Panc1 (cell line): ENCODE data around the gene FKBP9. TPM values are rescaled to one million over a fixed set of nuclear protein-coding genes. Genes with fewer than 3 reads are reported as not detected.

Source experiments
- ATAC-seq: fragments of 200-7000 bp; cut with Tn5 transposase; 2 replicates; pipeline ENCODE4 v1.9.1; 2020; ENCODE audit warnings: mild to moderate bottlenecking, moderate library complexity
- BruUV-seq: library from RNA; stranded (reverse); fragments of 400-500 nt; replicated peaks from 2 replicates; lab custom pipeline; 2021; lab: Mats Ljungman, UMichigan
- CTCF ChIA-PET: fragments of 300-600 bp; sonication (Branson Sonifier 250); formaldehyde crosslinking; loops from one replicate; lab custom pipeline; 2022; ENCODE audit warnings: antibody characterized with exemption; lab: Charles Lee
- POLR2A ChIA-PET: fragments of 300-600 bp; sonication (Branson Sonifier 250); formaldehyde crosslinking; loops from one replicate; lab custom pipeline; 2022; ENCODE audit warnings: antibody characterized with exemption; lab: Charles Lee
- DNase-seq: peaks from one replicate; pipeline ENCODE4 v3.0.0-alpha.2; 2010; ENCODE audit warnings: low read depth, low spot score
- H3K27ac ChIP-seq: 2 replicates; pipeline ENCODE4 v1.5.1; 2011; ENCODE audit warnings: mild to moderate bottlenecking, low read length, inconsistent platforms
- H3K27me3 ChIP-seq: fragments of 200-500 bp; sonication (Bioruptor generic); 2 replicates; pipeline ENCODE4 v1.6.0; 2014; ENCODE audit warnings: low read length, inconsistent platforms; ENCODE audit not compliant: control insufficient read depth, insufficient read depth
- H3K36me3 ChIP-seq: fragments of 200-500 bp; sonication (Bioruptor generic); 2 replicates; pipeline ENCODE4 v1.5.1; 2014; ENCODE audit warnings: inconsistent platforms, mild to moderate bottlenecking, low read length, moderate library complexity; ENCODE audit not compliant: control insufficient read depth, insufficient read depth
- H3K4me1 ChIP-seq: 2 replicates; pipeline ENCODE4 v1.5.1; 2011; ENCODE audit warnings: inconsistent platforms, mild to moderate bottlenecking, low read length, moderate library complexity; ENCODE audit not compliant: control insufficient read depth, insufficient read depth
- H3K4me3 ChIP-seq, 2 experiments: 2 replicates each; pipeline ENCODE4 v1.5.1; 2011 to 2012; ENCODE audit warnings: low read depth in 2 of 2, low read length in 2 of 2, mild to moderate bottlenecking in 2 of 2, inconsistent platforms in 1 of 2, moderate library complexity in 1 of 2
- H3K9me3 ChIP-seq: fragments of 200-500 bp; sonication (Bioruptor generic); 2 replicates; pipeline ENCODE4 v1.5.1; 2014; ENCODE audit warnings: low read depth, mild to moderate bottlenecking, inconsistent platforms, low read length, moderate library complexity; ENCODE audit not compliant: control insufficient read depth, insufficient read depth
- CTCF ChIP-seq: fragments of 450-650 bp; IDR thresholded peaks from 2 replicates; pipeline ENCODE4 v1.5.1; 2017; ENCODE audit warnings: mild to moderate bottlenecking
- POLR2AphosphoS5 ChIP-seq: IDR thresholded peaks from 2 replicates; pipeline ENCODE4 v1.6.1; 2012; ENCODE audit warnings: mild to moderate bottlenecking, low read depth, low read length, moderate library complexity
- REST ChIP-seq, 2 experiments: IDR thresholded peaks; 2 replicates each; pipeline ENCODE4 v1.6.1; 2011 to 2012; ENCODE audit warnings: low read depth in 2 of 2, control low read depth in 1 of 2, low read length in 1 of 2, mild to moderate bottlenecking in 1 of 2, moderate library complexity in 1 of 2; ENCODE audit not compliant: insufficient read depth in 1 of 2
- SIN3A ChIP-seq: IDR thresholded peaks from 2 replicates; pipeline ENCODE4 v1.6.1; 2012; ENCODE audit warnings: low read depth, mild to moderate bottlenecking, low read length, moderate library complexity, borderline replicate concordance; ENCODE audit not compliant: insufficient read depth
- TCF7L2 ChIP-seq: IDR thresholded peaks from 2 replicates; pipeline ENCODE4 v1.6.1; 2011; ENCODE audit warnings: mild to moderate bottlenecking, low read depth, low read length, inconsistent platforms
- in situ Hi-C: cut with HindIII; loops from 2 replicates; pipeline ENCODE4 v1.10.0; 2016; ENCODE audit warnings: low sequenced_read_pairs, low pct_unique_long_range_greater_than_20kb
- intact Hi-C: fragments of 100-400 bp; cut with micrococcal nuclease; formaldehyde crosslinking; loops from one replicate; pipeline ENCODE4 v1.10.0; 2022; ENCODE audit not compliant: unreplicated experiment
- total RNA-seq: library from RNA; stranded (reverse); gene quantifications from one replicate; pipeline ENCODE4 v1.2.1, GENCODE V29; 2021; ENCODE audit not compliant: unreplicated experiment

Gene FKBP9
- total RNA-seq, 1 experiment from 2014 or later: 183 TPM

- TF ChIP-seq SIN3A (no peak), POLR2AphosphoS5 (no peak), TCF7L2 (no peak), REST (IDR thresholded peaks at IDR 0.05; ENCODE audit: insufficient read depth in 1 of 2, low read depth in 2 of 2, low read length in 1 of 2) (no peak), CTCF (no peak)
- Histone ChIP-seq H3K36me3 (no peaks in the 10 kb centered on the region), H3K9me3 (no peaks in the 10 kb centered on the region), H3K4me3 (peak overlapping the region; percentile 32 to 35; a peak in 3 of 4 replicates), H3K4me1 (peaks cover 44% of the 10 kb centered on the region), H3K27me3 (no peaks in the 10 kb centered on the region), H3K27ac (peak overlapping the region; percentile 55)
- ChIA-PET CTCF (interaction anchor here (0.6 kb wide), 1 partner anchor 94 kb away, joined by 3 read pairs; no protein-coding TSS in a partner anchor), POLR2A (interaction anchor here (0.5 kb wide), 1 partner anchor 11 kb away, joined by 3 read pairs; no protein-coding TSS in a partner anchor)
- intact Hi-C loops (no loop called here), in situ Hi-C loops (no loop called here)
- ATAC-seq: no peak
- DNase-seq: no peak
- BruUV-seq: no TSS peak
These were observed 82.1 kb downstream of the FKBP9 start for GRCh38 chr7:33039257-33039902.

GRCh38 chr7:33039903-33040292, 82.7 kb downstream of the FKBP9 start:
- ChIA-PET POLR2A (no interaction called here), CTCF (no interaction called here)
- H3K27me3 ChIP-seq: no peaks in the 10 kb centered on the region
- intact Hi-C loops (loop anchor here (10.0 kb wide), 1 partner anchor 85 kb away; the partner anchor contains the start of gene FKBP9), in situ Hi-C loops (no loop called here)
- no peak for ATAC-seq
- H3K4me1 ChIP-seq: peaks cover 49% of the 10 kb centered on the region
- DNase-seq: no peak
- no peaks in the 10 kb centered on the region for H3K9me3 ChIP-seq
- BruUV-seq: no TSS peak
- peak overlapping the region; percentile 32 to 35 for H3K4me3 ChIP-seq
- peak overlapping the region; percentile 55 for H3K27ac ChIP-seq
- TF ChIP-seq TCF7L2 (no peak), REST (IDR thresholded peaks at IDR 0.05; ENCODE audit: insufficient read depth in 1 of 2, low read depth in 2 of 2, low read length in 1 of 2) (no peak), POLR2AphosphoS5 (no peak), CTCF (no peak), SIN3A (no peak)
- H3K36me3 ChIP-seq: no peaks in the 10 kb centered on the region
